Peyer's patch (tissue), 4 donors: ENCODE results near the gene ATP11A. TPM values are rescaled to one million over a fixed set of nuclear protein-coding genes. Genes with fewer than 3 reads are reported as not detected.

Experiments
- DNase-seq, 3 donors: peaks; one replicate each; pipeline ENCODE4 v3.0.0-alpha.2; 2017 to 2019
- H3K27ac ChIP-seq, 4 donors: fragments of 200-600 bp; sonication (generic); one replicate each; pipeline ENCODE4 v1.5.1; 2016 to 2019
- H3K27me3 ChIP-seq, 2 donors: fragments of 200-600 bp; sonication (generic); one replicate each; pipeline ENCODE4 v1.5.1; 2019
- H3K36me3 ChIP-seq, 3 donors: fragments of 200-600 bp; sonication (generic); one replicate each; pipeline ENCODE4 v1.5.1; 2016 to 2019
- H3K4me1 ChIP-seq, 4 donors: fragments of 200-600 bp; sonication (generic); one replicate each; pipeline ENCODE4 v1.5.1; 2016 to 2019
- H3K4me3 ChIP-seq, 4 donors: fragments of 200-600 bp; sonication (generic); 1 replicate in 3 of 4; 2 replicates in 1 of 4; pipeline ENCODE4 v1.5.1; 2016 to 2019; ENCODE audit warnings: mild to moderate bottlenecking in 1 of 4
- H3K9me3 ChIP-seq, 4 donors: fragments of 200-600 bp; sonication (generic); one replicate each; pipeline ENCODE4 v1.5.1; 2016 to 2019; ENCODE audit warnings: mild to moderate bottlenecking in 1 of 4
- CTCF ChIP-seq, 6 experiments: fragments of 450-650 bp in 4 of 6; fragments of 200-600 bp in 2 of 6; sonication (generic) in 1 of 6; IDR thresholded peaks; one replicate each; pipeline ENCODE4 v1.5.1; 2017 to 2019; ENCODE audit warnings: antibody characterized with exemption in 6 of 6, mild to moderate bottlenecking in 3 of 6, moderate library complexity in 1 of 6
- POLR2A ChIP-seq, 2 donors: fragments of 450-650 bp; IDR thresholded peaks; one replicate each; pipeline ENCODE4 v1.5.1; 2017; ENCODE audit warnings: antibody characterized with exemption in 2 of 2, mild to moderate bottlenecking in 2 of 2, moderate library complexity in 2 of 2
- total RNA-seq, 4 donors: library from RNA; depleted of rRNA; stranded (reverse); fragments of >200 nt; gene quantifications; one replicate each; pipeline ENCODE4 v1.1.0, GENCODE V29; 2016

ATP11A gene
- total RNA-seq: 10 to 100 TPM; 33.1 to 64.2 (median 53.7) TPM

- TF ChIP-seq CTCF (IDR thresholded peaks at IDR 0.05): peak in 2 of 6 experiments; percentile 15 to 19
- peak; percentile 81 to 90 for TF ChIP-seq POLR2A (IDR thresholded peaks at IDR 0.05)
- Histone ChIP-seq H3K27ac (peak within 1 kb of the TSS; percentile 81 to 96 (median 90)), H3K27me3 (no peaks in the 10 kb centered on the region), H3K4me3 (peak within 1 kb of the TSS; percentile 75 to 97 (median 85)), H3K4me1 (peaks cover 0 to 29% (median 8%) of the 10 kb centered on the region in 4 donors), H3K9me3 (no peaks in the 10 kb centered on the region), H3K36me3 (no peaks in the 10 kb centered on the region)
- peak; percentile 59 to 93 (median 90) for DNase-seq
These were observed at the start of gene ATP11A for GRCh38 chr13:112689303-112690245. ATP11A (plus strand) TSS chr13:112690038; CDS start chr13:112690417, 379 bp downstream.

GRCh38 chr13:112641456-112642089 lies 48.3 kb upstream of the ATP11A start:
- H3K4me1 ChIP-seq: peaks cover 0 to 3% (median 0%) of the 10 kb centered on the region in 4 donors
- no peak overlapping the region for H3K27ac ChIP-seq
- no peak for TF ChIP-seq CTCF (IDR thresholded peaks at IDR 0.05)
- TF ChIP-seq POLR2A (IDR thresholded peaks at IDR 0.05): no peak
- H3K4me3 ChIP-seq: no peak overlapping the region
- no peak for DNase-seq
- H3K27me3 ChIP-seq: no peaks in the 10 kb centered on the region
- H3K36me3 ChIP-seq: no peaks in the 10 kb centered on the region
- no peaks in the 10 kb centered on the region for H3K9me3 ChIP-seq

DNA sequence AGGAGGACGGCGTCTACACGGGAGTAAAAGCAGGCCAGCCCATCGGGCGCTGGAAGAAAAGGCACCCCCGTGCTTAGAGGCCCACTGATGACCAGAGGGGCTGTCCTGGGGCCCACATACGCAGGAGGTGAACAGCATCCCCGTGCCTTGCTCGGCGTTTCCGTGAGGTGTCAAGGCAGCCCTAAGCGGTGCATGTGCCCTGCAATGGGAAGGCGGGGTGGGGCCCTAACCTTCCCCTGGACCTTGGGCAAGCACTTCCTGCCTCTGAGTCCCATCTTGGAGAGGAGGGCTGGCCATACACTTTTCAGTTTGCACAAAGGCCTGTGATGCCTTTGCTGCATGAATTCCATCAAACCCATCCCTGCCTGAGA lies 47.8 kb upstream of the ATP11A start:
- no peaks in the 10 kb centered on the region for H3K27me3 ChIP-seq
- H3K36me3 ChIP-seq: no peaks in the 10 kb centered on the region
- no peak overlapping the region for H3K4me3 ChIP-seq
- H3K27ac ChIP-seq: no peak overlapping the region
- H3K9me3 ChIP-seq: no peaks in the 10 kb centered on the region
- DNase-seq: no peak
- H3K4me1 ChIP-seq: peaks cover 0 to 3% (median 0%) of the 10 kb centered on the region in 4 donors
- TF ChIP-seq CTCF (IDR thresholded peaks at IDR 0.05): no peak
- no peak for TF ChIP-seq POLR2A (IDR thresholded peaks at IDR 0.05)

DNA sequence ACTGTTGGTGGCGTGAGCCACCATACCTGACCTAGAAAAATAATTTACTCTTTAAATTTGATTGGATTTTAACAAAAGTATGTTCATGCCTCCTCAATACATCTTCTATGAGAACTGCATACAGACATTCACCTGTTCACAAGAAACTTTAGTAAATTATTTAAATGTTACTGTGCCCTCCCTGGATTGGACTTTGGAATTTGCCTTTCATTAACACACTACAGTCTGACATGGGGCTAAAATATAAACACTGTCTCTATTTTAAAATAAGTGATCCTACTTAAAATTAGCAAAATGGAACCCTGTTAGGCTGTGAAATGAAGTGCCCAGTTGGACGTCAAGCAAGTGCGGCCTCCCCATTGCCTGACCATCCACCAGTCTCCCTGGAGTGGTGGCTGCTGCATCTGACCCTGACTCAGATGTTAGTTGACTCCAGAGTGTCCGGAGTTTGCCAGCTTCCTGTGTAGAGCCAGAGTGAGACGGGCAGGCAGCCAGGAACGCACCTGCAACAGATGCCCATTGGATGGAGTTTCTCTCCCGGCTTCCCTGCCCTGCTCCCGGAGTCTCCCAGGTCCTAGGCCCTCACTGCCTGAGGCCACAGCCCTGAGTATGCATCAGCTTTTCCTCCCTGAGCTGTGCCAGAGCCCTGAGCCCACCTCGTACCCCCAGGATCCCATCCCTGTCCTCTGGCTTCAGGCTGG lies 45.9 kb upstream of the ATP11A start:
- TF ChIP-seq POLR2A (IDR thresholded peaks at IDR 0.05): no peak
- no peak for TF ChIP-seq CTCF (IDR thresholded peaks at IDR 0.05)
- Histone ChIP-seq H3K4me3 (no peak overlapping the region), H3K36me3 (no peaks in the 10 kb centered on the region), H3K4me1 (peaks cover 0 to 3% (median 0%) of the 10 kb centered on the region in 4 donors), H3K27ac (no peak overlapping the region), H3K9me3 (no peaks in the 10 kb centered on the region), H3K27me3 (no peaks in the 10 kb centered on the region)
- DNase-seq: no peak

DNA sequence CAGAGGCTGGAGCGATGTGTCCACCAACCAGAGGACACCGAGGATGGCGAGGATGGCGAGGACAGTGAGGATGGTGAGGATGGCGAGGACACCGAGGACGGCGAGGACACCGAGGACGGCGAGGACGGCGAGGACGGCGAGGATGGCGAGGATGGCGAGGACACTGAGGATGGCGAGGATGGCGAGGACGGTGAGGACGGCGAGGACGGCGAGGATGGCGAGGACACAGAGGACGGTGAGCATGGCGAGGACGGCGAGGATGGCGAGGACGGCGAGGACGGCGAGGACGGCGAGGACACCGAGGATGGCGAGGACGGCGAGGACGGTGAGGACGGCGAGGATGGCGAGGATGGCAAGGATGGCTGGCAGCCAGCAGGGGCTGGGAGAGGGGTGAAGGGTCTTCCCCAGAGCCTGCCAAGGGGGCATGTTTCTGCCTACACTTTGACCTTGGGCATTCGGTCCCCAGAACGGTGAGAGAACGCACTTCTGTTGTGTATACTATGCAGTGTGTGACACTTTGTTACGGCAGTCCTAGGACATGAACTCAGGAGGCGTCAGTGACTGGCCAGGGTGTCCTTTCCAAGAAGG lies 44.4 kb upstream of the ATP11A start:
- Histone ChIP-seq H3K27me3 (no peaks in the 10 kb centered on the region), H3K4me1 (peaks cover 0 to 3% (median 0%) of the 10 kb centered on the region in 4 donors), H3K36me3 (no peaks in the 10 kb centered on the region), H3K27ac (no peak overlapping the region), H3K4me3 (no peak overlapping the region), H3K9me3 (no peaks in the 10 kb centered on the region)
- DNase-seq: no peak
- no peak for TF ChIP-seq POLR2A (IDR thresholded peaks at IDR 0.05)
- no peak for TF ChIP-seq CTCF (IDR thresholded peaks at IDR 0.05)
